ENCODE results near the gene RNF213. TPM values are rescaled to one million over a fixed set of nuclear protein-coding genes. Genes with fewer than 3 reads are reported as not detected.

The RNF213 gene
- total and polyA plus RNA-seq, 2 of the 8 experiments (the other 6 are each of a cell fraction or from before 2014, with no cell fraction given): 33.8 to 62.8 TPM

- no peak for TF ChIP-seq CBX5 (IDR thresholded peaks at IDR 0.05; ENCODE audit: low read depth, low read length)
- no peak for TF ChIP-seq CREB1 (IDR thresholded peaks at IDR 0.05)
- no peak for TF ChIP-seq POLR2AphosphoS5 (IDR thresholded peaks at IDR 0.05; ENCODE audit: low read depth, low read length)
- TF ChIP-seq SP1 (IDR thresholded peaks at IDR 0.05; ENCODE audit: low read depth, low read length): no peak
These were observed 38.1 kb upstream of the RNF213 start (continued) for GRCh38 chr17:80222376-80223141.

Measured in H1 (cell line).